Sigmoid colon (tissue), 7 donors: ENCODE data around the gene RPP38. TPM values are rescaled to one million over a fixed set of nuclear protein-coding genes. Genes with fewer than 3 reads are reported as not detected.

Experiments used
- DNase-seq: peaks from one replicate; pipeline ENCODE4 v3.0.0-alpha.2; 2019
- H3K27ac ChIP-seq, 4 donors: fragments of 200-600 bp; sonication (generic); one replicate each; pipeline ENCODE4 v1.5.1; 2016 to 2019; ENCODE audit warnings: mild to moderate bottlenecking in 1 of 4
- H3K27me3 ChIP-seq, 3 donors: fragments of 200-600 bp; sonication (generic); one replicate each; pipeline ENCODE4 v1.5.1; 2019; ENCODE audit warnings: mild to moderate bottlenecking in 1 of 3
- H3K36me3 ChIP-seq, 4 donors: fragments of 200-600 bp; sonication (generic); one replicate each; pipeline ENCODE4 v1.5.1; 2016 to 2019
- H3K4me1 ChIP-seq, 4 donors: fragments of 200-600 bp; sonication (generic); one replicate each; pipeline ENCODE4 v1.5.1; 2017 to 2019
- H3K4me3 ChIP-seq, 4 donors: fragments of 200-600 bp; sonication (generic); one replicate each; pipeline ENCODE4 v1.5.1; 2017 to 2019; ENCODE audit warnings: mild to moderate bottlenecking in 2 of 4, moderate library complexity in 1 of 4
- H3K9me3 ChIP-seq, 4 donors: fragments of 200-600 bp in 3 of 4; sonication (generic) in 3 of 4; one replicate each; pipeline versions ENCODE4 v1.5.1 to v1.6.1; 2013 to 2019
- EP300 ChIP-seq, 4 donors: sonication (generic); formaldehyde crosslinking; IDR thresholded peaks; one replicate each; pipeline ENCODE4 v1.6.1; 2017; ENCODE audit warnings: antibody characterized with exemption in 4 of 4
- POLR2A ChIP-seq, 2 donors: fragments of 450-650 bp; IDR thresholded peaks; one replicate each; pipeline ENCODE4 v1.6.1; 2016; ENCODE audit warnings: antibody characterized with exemption in 2 of 2, mild to moderate bottlenecking in 2 of 2, moderate library complexity in 2 of 2
- POLR2AphosphoS5 ChIP-seq, 4 donors: sonication (generic); formaldehyde crosslinking; IDR thresholded peaks; one replicate each; pipeline ENCODE4 v1.6.1; 2017; ENCODE audit warnings: antibody characterized with exemption in 4 of 4
- WGBS, 2 donors: extraction: QIAGEN DNeasy Blood & Tissue Kit; methylation state at CpG; one replicate each; pipeline ENCODE4 v1.1.7; 2013; 5-methylcytosine and 5-hydroxymethylcytosine counted together
- intact Hi-C: fragments of 100-400 bp; cut with DNase I; formaldehyde crosslinking; loops from one replicate; pipeline ENCODE4 v1.15.1; 2023
- polyA plus RNA-seq, 3 donors: library from polyadenylated mRNA; stranded (reverse); fragments of 200-250 nt; gene quantifications; one replicate each; pipeline ENCODE4 v1.2.3, GENCODE V29; 2013
- total RNA-seq, 4 donors: library from RNA; depleted of rRNA; stranded (reverse); fragments of >200 nt; gene quantifications; one replicate each; pipeline ENCODE4 v1.1.0, GENCODE V29; 2016
- TF ChIP-seq, protein P1 (sequence below), 4 experiments: fragments of 450-650 bp in 3 of 4; fragments of 200-600 bp in 1 of 4; IDR thresholded peaks; one replicate each; pipeline ENCODE4 v1.5.1; 2016 to 2019; ENCODE audit warnings: antibody characterized with exemption in 4 of 4, mild to moderate bottlenecking in 3 of 4, moderate library complexity in 2 of 4
- donor health status: healthy with polysubstance abuse.
- donor health status: Bipolar disorder and iron deficiency.
- donor health status: healthy.

The RPP38 gene
- total and polyA plus RNA-seq, 7 donors: 8.7 to 29.5 (median 18.7) TPM

DNA sequence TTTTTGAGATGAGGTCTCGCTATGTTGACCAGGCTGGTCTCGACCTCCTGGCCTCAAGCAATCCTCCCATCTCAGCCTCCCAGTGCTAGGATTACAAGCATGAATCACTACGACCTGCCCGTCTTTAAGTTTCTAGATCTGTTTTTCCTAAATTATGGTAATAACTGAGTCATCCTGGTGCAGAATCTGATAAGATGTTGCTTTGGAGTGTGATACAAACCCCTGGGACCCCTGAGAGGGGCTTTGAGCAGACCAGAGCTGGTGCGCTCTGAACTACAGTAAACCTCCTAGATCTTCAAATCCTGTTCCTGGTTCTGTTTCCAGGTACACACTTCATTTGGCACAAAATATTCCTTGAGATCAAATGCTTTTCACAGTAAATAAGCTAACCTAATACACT lies 34.2 kb downstream of the RPP38 start:
- no peak for TF ChIP-seq POLR2AphosphoS5 (IDR thresholded peaks at IDR 0.05)
- no peak for TF ChIP-seq EP300 (IDR thresholded peaks at IDR 0.05)
- no peak for TF ChIP-seq POLR2A (IDR thresholded peaks at IDR 0.05)
- TF ChIP-seq, protein P1, sequence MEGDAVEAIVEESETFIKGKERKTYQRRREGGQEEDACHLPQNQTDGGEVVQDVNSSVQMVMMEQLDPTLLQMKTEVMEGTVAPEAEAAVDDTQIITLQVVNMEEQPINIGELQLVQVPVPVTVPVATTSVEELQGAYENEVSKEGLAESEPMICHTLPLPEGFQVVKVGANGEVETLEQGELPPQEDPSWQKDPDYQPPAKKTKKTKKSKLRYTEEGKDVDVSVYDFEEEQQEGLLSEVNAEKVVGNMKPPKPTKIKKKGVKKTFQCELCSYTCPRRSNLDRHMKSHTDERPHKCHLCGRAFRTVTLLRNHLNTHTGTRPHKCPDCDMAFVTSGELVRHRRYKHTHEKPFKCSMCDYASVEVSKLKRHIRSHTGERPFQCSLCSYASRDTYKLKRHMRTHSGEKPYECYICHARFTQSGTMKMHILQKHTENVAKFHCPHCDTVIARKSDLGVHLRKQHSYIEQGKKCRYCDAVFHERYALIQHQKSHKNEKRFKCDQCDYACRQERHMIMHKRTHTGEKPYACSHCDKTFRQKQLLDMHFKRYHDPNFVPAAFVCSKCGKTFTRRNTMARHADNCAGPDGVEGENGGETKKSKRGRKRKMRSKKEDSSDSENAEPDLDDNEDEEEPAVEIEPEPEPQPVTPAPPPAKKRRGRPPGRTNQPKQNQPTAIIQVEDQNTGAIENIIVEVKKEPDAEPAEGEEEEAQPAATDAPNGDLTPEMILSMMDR (IDR thresholded peaks at IDR 0.05): no peak

DNA sequence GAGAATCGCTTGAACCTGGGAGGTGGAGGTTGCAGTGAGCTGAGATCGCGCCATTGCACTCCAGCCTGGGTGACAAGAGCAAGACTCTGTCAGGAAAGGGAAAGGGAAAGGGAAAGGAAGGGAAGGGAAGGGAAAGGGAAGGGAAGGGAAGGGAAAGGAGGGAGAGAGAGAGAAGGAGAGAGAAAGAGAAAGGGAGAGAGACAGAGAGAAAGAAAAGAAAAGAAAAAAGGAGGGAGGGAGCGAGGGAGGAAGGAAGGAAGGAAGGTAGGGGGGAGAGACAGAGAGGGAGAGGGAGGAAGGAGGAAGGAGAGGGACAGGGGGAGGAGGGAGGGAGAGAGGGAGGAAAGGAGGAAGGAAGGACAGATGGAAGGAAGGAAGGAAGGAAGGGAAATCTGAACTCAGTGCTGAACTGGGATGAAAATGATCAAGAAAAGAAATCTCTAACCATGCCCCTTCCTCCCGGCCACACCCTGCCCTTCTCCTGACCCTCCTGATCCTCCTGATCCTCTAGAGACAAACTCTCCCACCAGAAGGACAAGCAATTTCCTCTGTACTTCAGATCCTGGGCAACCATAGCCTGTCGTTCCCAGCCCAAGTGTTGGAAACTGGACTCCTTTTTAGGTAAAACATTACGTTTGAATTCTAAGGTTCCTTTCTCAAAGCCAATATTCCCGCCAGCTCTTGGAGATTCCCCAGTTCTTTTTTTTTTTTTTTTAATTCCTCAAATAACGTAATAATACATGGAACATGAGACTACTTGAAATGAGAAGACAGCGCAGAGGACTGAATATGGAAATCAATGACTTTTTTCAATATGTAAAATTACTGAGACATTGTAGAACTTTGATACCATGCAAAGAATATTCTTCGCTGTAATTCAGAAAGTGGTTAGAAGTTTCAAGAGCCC lies 39.2 kb downstream of the RPP38 start:
- 95% methylated on average over 11 of the region's 11 CpGs for WGBS, 2 donors

More for the DNA sequence above, 34.2 kb downstream of the RPP38 start:
- Histone ChIP-seq H3K4me3 (no peak overlapping the region), H3K4me1 (no peaks in the 10 kb centered on the region), H3K27ac (no peak overlapping the region), H3K36me3 (peaks cover 9 to 79% (median 31%) of the 10 kb centered on the region in 4 donors), H3K27me3 (no peaks in the 10 kb centered on the region), H3K9me3 (no peaks in the 10 kb centered on the region)
- 97 to 98% methylated on average over 5 of the region's 5 CpGs for WGBS, 2 donors
- no peak for DNase-seq
- intact Hi-C loops: no loop called here

DNA sequence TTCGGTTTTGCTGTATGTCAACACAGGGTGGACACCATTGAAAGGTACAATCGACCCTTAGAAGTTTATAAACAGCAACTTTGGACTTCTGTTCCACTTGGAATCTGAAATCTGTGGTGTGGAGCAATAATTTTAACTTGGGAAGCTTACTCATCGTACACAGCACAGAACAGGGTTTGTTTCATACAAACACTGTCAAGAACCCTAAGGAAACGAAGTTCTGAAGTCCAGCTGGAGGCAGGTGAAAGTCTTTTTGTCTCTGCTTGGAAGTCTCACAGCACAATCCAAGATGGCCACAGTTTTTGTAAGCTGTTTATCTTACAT lies 39.8 kb downstream of the RPP38 start:
- H3K27me3 ChIP-seq: no peaks in the 10 kb centered on the region
- DNase-seq: no peak
- TF ChIP-seq, protein P1 (IDR thresholded peaks at IDR 0.05): no peak
- no peak for TF ChIP-seq POLR2A (IDR thresholded peaks at IDR 0.05)
- TF ChIP-seq EP300 (IDR thresholded peaks at IDR 0.05): no peak
- no peak for TF ChIP-seq POLR2AphosphoS5 (IDR thresholded peaks at IDR 0.05)
- intact Hi-C loops: no loop called here
- H3K36me3 ChIP-seq: peaks cover 6 to 69% (median 21%) of the 10 kb centered on the region in 4 donors
- no peaks in the 10 kb centered on the region for H3K9me3 ChIP-seq
- no peaks in the 10 kb centered on the region for H3K4me1 ChIP-seq
- H3K27ac ChIP-seq: no peak overlapping the region
- 69 to 73% methylated on average over 4 of the region's 4 CpGs for WGBS, 2 donors
- no peak overlapping the region for H3K4me3 ChIP-seq

More for the DNA sequence above, 39.2 kb downstream of the RPP38 start:
- Histone ChIP-seq H3K9me3 (no peaks in the 10 kb centered on the region), H3K36me3 (peaks cover 6 to 73% (median 24%) of the 10 kb centered on the region in 4 donors), H3K4me1 (no peaks in the 10 kb centered on the region), H3K27ac (no peak overlapping the region), H3K27me3 (no peaks in the 10 kb centered on the region), H3K4me3 (no peak overlapping the region)
- no peak for DNase-seq
- TF ChIP-seq, protein P1 (IDR thresholded peaks at IDR 0.05): no peak
- TF ChIP-seq EP300 (IDR thresholded peaks at IDR 0.05) (no peak), POLR2AphosphoS5 (IDR thresholded peaks at IDR 0.05) (no peak), POLR2A (IDR thresholded peaks at IDR 0.05) (no peak)
- intact Hi-C loops: no loop called here

DNA sequence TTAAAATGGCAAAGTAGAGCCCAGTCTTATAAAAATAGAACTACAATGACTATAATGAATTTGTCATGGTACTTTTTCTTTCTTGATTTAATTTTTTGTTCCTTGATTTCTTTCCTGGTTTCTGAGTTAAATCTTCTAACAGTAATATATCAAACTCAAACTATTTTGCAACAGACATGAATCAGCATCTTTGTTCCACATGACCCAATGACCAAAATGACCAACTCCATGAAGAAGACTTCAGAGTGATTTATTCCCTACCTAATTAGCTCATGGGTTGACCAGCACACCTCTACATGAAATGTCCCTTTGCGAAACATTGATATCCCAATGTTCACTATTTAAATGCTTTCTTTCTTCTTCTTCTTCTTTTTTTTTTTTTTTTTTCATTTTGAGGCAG lies 40.5 kb downstream of the RPP38 start:
- Histone ChIP-seq H3K27ac (no peak overlapping the region), H3K9me3 (no peaks in the 10 kb centered on the region), H3K4me1 (no peaks in the 10 kb centered on the region), H3K27me3 (no peaks in the 10 kb centered on the region), H3K4me3 (no peak overlapping the region), H3K36me3 (peaks cover 3 to 62% (median 16%) of the 10 kb centered on the region in 4 donors)
- 97% methylated on average over 1 of the region's 1 CpG for WGBS, 2 donors
- DNase-seq: no peak
- intact Hi-C loops: no loop called here
- TF ChIP-seq POLR2A (IDR thresholded peaks at IDR 0.05) (no peak), EP300 (IDR thresholded peaks at IDR 0.05) (no peak), POLR2AphosphoS5 (IDR thresholded peaks at IDR 0.05) (no peak)
- TF ChIP-seq, protein P1 (IDR thresholded peaks at IDR 0.05): no peak
